GM23338 (cell line): ENCODE data around the gene PPP2R1A. TPM values are rescaled to one million over a fixed set of nuclear protein-coding genes. Genes with fewer than 3 reads are reported as not detected.

Source experiments
- ATAC-seq: fragments of 200-7000 bp; cut with Tn5 transposase; 3 replicates; pipeline ENCODE4 v1.9.1; 2020
- DNase-seq: peaks from one replicate; pipeline ENCODE4 v3.0.0-alpha.2; 2015; ENCODE audit warnings: low spot score
- H2AFZ ChIP-seq: fragments of 200-600 bp; sonication (generic); 2 replicates; pipeline ENCODE4 v1.8.0; 2016; ENCODE audit warnings: antibody characterized with exemption, mild to moderate bottlenecking, moderate library complexity
- H3F3A ChIP-seq: fragments of 200-600 bp; sonication (generic); replicated peaks from 2 replicates; pipeline ENCODE4 v1.8.0; 2017; ENCODE audit warnings: antibody characterized with exemption, mixed run types, low read depth
- H3K27ac ChIP-seq: fragments of 200-600 bp; sonication (generic); 2 replicates; pipeline ENCODE4 v1.6.1; 2016; ENCODE audit warnings: low read depth
- H3K27me3 ChIP-seq: fragments of 200-600 bp; sonication (generic); 2 replicates; pipeline ENCODE4 v1.8.0; 2016; ENCODE audit warnings: mild to moderate bottlenecking, mixed run types, moderate library complexity; ENCODE audit not compliant: insufficient read depth
- H3K36me3 ChIP-seq: fragments of 200-600 bp; sonication (generic); 2 replicates; pipeline ENCODE4 v1.8.0; 2016; ENCODE audit warnings: mild to moderate bottlenecking; ENCODE audit not compliant: insufficient read depth
- H3K4me1 ChIP-seq: fragments of 200-600 bp; sonication (generic); 2 replicates; pipeline ENCODE4 v1.8.0; 2016; ENCODE audit warnings: mild to moderate bottlenecking, moderate library complexity; ENCODE audit not compliant: insufficient read depth
- H3K4me2 ChIP-seq: fragments of 200-600 bp; sonication (generic); 2 replicates; pipeline ENCODE4 v1.7.1; 2017; ENCODE audit warnings: mixed run types
- H3K4me3 ChIP-seq: fragments of 200-600 bp; sonication (generic); 2 replicates; pipeline ENCODE4 v1.6.1; 2016; ENCODE audit warnings: mixed run types
- H3K79me2 ChIP-seq: fragments of 200-600 bp; sonication (generic); replicated peaks from 2 replicates; pipeline ENCODE4 v1.8.0; 2017; ENCODE audit warnings: mild to moderate bottlenecking; ENCODE audit not compliant: insufficient read depth
- H3K9me2 ChIP-seq: fragments of 200-600 bp; sonication (generic); 2 replicates; pipeline ENCODE4 v1.8.0; 2017; ENCODE audit not compliant: insufficient read depth
- H4K20me1 ChIP-seq: fragments of 200-600 bp; sonication (generic); replicated peaks from 2 replicates; pipeline ENCODE4 v1.8.0; 2017; ENCODE audit warnings: mild to moderate bottlenecking; ENCODE audit not compliant: insufficient read depth
- H3K27ac Mint-ChIP-seq: 2 replicates; pipeline ENCODE4 v1.8.0; 2020; ENCODE audit warnings: inconsistent platforms, mild to moderate bottlenecking, moderate library complexity, mixed read lengths
- H3K27me3 Mint-ChIP-seq: 3 replicates; pipeline ENCODE4 v1.8.0; 2022; ENCODE audit warnings: low read depth, mild to moderate bottlenecking, moderate library complexity, mixed read lengths, inconsistent platforms; ENCODE audit not compliant: insufficient read depth, poor library complexity
- H3K36me3 Mint-ChIP-seq: 3 replicates; pipeline ENCODE4 v1.8.0; 2021; ENCODE audit warnings: low read depth, mild to moderate bottlenecking, inconsistent platforms, moderate library complexity, mixed read lengths
- H3K4me1 Mint-ChIP-seq: 3 replicates; pipeline ENCODE4 v1.8.0; 2020; ENCODE audit warnings: mild to moderate bottlenecking, inconsistent platforms, mixed read lengths
- H3K4me3 Mint-ChIP-seq: 3 replicates; pipeline ENCODE4 v1.8.0; 2021; ENCODE audit warnings: moderate library complexity, mild to moderate bottlenecking, inconsistent platforms, mixed read lengths
- H3K9me3 Mint-ChIP-seq: 3 replicates; pipeline ENCODE4 v1.8.0; 2020; ENCODE audit warnings: moderate library complexity, mild to moderate bottlenecking, inconsistent platforms, mixed read lengths
- POLR2AphosphoS5 ChIP-seq: IDR thresholded peaks from 2 replicates; pipeline ENCODE4 v1.6.1; 2016; ENCODE audit warnings: antibody characterized with exemption, low read depth
- STAT1 ChIP-seq: IDR thresholded peaks from one replicate; pipeline ENCODE4 v1.6.1; 2016; ENCODE audit warnings: antibody characterized with exemption; ENCODE audit not compliant: unreplicated experiment
- polyA plus RNA-seq: library from polyadenylated mRNA; unstranded; fragments of >200 nt; fragmentation: Nextera tagmentation; extraction: Ambion mirVana; gene quantifications from 2 replicates; pipeline ENCODE4 v1.2.1, GENCODE V29; 2016
- total RNA-seq: library from RNA; depleted of rRNA; stranded (reverse); fragments of >200 nt; shearing (Covaris generic); gene quantifications from 2 replicates; pipeline ENCODE4 v1.2.3, GENCODE V29; 2014
- TF ChIP-seq, protein P1 (sequence below), 2 experiments: fragments of 200-600 bp in 1 of 2; sonication (generic) in 1 of 2; conservative IDR thresholded peaks; 2 replicates each; pipeline versions ENCODE4 v1.5.1 to v1.6.1; 2016 to 2017; ENCODE audit warnings: antibody characterized with exemption in 2 of 2, low read depth in 2 of 2, mild to moderate bottlenecking in 2 of 2, moderate library complexity in 1 of 2
- TF ChIP-seq, protein P2 (sequence below): IDR thresholded peaks from 2 replicates; pipeline ENCODE4 v1.6.1; 2016; ENCODE audit warnings: antibody characterized with exemption
- TF ChIP-seq, protein P3 (sequence below): IDR thresholded peaks from one replicate; pipeline ENCODE4 v1.6.1; 2018; ENCODE audit warnings: antibody characterized with exemption; ENCODE audit not compliant: unreplicated experiment
- TF ChIP-seq, protein P4 (sequence below): fragments of 250-450 bp; sonication (Bioruptor Pico); IDR thresholded peaks from 2 replicates; pipeline ENCODE4 v1.5.0; 2020; ENCODE audit warnings: mild to moderate bottlenecking, moderate library complexity

The PPP2R1A gene
- total and polyA plus RNA-seq, 2 experiments from 2014 or later, result 212 to 381 TPM

DNA sequence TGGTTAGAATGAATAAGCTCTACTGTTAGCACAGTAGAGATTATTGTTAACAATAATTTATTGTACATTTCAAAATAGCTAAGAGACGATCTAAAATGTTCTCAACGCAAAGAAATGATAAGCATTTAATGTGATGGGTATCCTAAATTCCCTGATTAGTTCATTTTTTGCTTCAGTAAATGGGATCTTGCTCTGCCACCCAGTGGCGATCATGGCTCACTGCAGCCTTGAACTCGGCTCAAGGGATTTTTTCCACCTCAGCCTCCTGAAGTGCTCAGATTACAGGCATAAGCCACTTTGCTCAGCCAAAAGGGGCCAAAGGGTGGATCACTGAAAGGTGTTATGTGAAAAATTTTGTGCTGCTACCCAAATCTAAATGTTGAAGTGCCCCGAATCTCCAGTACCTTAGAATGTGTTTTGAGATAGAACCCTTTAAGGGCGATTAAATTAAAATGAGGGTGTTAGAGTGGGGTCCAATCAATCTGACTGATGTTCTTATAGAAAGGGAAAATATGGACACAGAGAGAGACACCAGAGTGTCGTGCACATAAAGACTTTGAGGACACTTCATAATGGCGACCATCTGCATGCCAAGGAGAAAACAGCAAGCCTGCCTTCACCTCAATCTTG lies 48.0 kb downstream of the PPP2R1A start (continued):
- TF ChIP-seq, protein P1, sequence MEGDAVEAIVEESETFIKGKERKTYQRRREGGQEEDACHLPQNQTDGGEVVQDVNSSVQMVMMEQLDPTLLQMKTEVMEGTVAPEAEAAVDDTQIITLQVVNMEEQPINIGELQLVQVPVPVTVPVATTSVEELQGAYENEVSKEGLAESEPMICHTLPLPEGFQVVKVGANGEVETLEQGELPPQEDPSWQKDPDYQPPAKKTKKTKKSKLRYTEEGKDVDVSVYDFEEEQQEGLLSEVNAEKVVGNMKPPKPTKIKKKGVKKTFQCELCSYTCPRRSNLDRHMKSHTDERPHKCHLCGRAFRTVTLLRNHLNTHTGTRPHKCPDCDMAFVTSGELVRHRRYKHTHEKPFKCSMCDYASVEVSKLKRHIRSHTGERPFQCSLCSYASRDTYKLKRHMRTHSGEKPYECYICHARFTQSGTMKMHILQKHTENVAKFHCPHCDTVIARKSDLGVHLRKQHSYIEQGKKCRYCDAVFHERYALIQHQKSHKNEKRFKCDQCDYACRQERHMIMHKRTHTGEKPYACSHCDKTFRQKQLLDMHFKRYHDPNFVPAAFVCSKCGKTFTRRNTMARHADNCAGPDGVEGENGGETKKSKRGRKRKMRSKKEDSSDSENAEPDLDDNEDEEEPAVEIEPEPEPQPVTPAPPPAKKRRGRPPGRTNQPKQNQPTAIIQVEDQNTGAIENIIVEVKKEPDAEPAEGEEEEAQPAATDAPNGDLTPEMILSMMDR (conservative IDR thresholded peaks at IDR 0.05; ENCODE audit: low read depth in 2 of 2), result peak; percentile 86 to 93
- TF ChIP-seq, protein P2, sequence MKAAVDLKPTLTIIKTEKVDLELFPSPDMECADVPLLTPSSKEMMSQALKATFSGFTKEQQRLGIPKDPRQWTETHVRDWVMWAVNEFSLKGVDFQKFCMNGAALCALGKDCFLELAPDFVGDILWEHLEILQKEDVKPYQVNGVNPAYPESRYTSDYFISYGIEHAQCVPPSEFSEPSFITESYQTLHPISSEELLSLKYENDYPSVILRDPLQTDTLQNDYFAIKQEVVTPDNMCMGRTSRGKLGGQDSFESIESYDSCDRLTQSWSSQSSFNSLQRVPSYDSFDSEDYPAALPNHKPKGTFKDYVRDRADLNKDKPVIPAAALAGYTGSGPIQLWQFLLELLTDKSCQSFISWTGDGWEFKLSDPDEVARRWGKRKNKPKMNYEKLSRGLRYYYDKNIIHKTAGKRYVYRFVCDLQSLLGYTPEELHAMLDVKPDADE, result no peak

DNA sequence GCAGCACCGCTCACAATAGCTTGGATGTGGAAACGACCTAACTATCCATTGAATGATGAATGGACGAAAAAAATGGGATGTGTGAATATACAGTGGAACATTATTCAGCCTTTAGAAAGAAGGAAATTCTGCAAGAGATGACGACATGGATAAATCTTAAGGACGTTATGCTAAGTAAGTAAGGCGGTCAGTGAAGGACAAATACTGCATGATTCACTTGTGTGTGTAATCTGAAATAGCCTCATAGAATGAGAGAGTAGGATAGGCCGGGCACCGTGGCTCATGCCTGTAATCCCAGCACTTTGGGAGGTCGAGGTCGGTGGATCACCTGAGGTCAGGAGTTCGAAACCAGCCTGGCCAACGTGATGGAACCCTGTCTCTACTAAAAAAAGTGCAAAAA lies 54.2 kb downstream of the PPP2R1A start:
- H3K4me3 Mint-ChIP-seq, result no peak overlapping the region
- Histone ChIP-seq H3K36me3 (no peaks in the 10 kb centered on the region), H3K79me2 (no peaks in the 10 kb centered on the region), H3K27me3 (no peaks in the 10 kb centered on the region), H3K4me2 (no peak overlapping the region), H2AFZ (no peak overlapping the region), H3K4me1 (no peaks in the 10 kb centered on the region), H3K4me3 (no peak overlapping the region), H4K20me1 (no peaks in the 10 kb centered on the region), H3K9me2 (no peaks in the 10 kb centered on the region), H3F3A (no peaks in the 10 kb centered on the region), H3K27ac (no peak overlapping the region)
- peaks cover 5% of the 10 kb centered on the region for H3K9me3 Mint-ChIP-seq
- ATAC-seq, result no peak
- H3K27me3 Mint-ChIP-seq, result no peaks in the 10 kb centered on the region
- TF ChIP-seq STAT1 (no peak), POLR2AphosphoS5 (no peak)
- TF ChIP-seq, protein P2, result no peak
- TF ChIP-seq, protein P3, sequence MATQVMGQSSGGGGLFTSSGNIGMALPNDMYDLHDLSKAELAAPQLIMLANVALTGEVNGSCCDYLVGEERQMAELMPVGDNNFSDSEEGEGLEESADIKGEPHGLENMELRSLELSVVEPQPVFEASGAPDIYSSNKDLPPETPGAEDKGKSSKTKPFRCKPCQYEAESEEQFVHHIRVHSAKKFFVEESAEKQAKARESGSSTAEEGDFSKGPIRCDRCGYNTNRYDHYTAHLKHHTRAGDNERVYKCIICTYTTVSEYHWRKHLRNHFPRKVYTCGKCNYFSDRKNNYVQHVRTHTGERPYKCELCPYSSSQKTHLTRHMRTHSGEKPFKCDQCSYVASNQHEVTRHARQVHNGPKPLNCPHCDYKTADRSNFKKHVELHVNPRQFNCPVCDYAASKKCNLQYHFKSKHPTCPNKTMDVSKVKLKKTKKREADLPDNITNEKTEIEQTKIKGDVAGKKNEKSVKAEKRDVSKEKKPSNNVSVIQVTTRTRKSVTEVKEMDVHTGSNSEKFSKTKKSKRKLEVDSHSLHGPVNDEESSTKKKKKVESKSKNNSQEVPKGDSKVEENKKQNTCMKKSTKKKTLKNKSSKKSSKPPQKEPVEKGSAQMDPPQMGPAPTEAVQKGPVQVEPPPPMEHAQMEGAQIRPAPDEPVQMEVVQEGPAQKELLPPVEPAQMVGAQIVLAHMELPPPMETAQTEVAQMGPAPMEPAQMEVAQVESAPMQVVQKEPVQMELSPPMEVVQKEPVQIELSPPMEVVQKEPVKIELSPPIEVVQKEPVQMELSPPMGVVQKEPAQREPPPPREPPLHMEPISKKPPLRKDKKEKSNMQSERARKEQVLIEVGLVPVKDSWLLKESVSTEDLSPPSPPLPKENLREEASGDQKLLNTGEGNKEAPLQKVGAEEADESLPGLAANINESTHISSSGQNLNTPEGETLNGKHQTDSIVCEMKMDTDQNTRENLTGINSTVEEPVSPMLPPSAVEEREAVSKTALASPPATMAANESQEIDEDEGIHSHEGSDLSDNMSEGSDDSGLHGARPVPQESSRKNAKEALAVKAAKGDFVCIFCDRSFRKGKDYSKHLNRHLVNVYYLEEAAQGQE, result no peak
- TF ChIP-seq, protein P4, sequence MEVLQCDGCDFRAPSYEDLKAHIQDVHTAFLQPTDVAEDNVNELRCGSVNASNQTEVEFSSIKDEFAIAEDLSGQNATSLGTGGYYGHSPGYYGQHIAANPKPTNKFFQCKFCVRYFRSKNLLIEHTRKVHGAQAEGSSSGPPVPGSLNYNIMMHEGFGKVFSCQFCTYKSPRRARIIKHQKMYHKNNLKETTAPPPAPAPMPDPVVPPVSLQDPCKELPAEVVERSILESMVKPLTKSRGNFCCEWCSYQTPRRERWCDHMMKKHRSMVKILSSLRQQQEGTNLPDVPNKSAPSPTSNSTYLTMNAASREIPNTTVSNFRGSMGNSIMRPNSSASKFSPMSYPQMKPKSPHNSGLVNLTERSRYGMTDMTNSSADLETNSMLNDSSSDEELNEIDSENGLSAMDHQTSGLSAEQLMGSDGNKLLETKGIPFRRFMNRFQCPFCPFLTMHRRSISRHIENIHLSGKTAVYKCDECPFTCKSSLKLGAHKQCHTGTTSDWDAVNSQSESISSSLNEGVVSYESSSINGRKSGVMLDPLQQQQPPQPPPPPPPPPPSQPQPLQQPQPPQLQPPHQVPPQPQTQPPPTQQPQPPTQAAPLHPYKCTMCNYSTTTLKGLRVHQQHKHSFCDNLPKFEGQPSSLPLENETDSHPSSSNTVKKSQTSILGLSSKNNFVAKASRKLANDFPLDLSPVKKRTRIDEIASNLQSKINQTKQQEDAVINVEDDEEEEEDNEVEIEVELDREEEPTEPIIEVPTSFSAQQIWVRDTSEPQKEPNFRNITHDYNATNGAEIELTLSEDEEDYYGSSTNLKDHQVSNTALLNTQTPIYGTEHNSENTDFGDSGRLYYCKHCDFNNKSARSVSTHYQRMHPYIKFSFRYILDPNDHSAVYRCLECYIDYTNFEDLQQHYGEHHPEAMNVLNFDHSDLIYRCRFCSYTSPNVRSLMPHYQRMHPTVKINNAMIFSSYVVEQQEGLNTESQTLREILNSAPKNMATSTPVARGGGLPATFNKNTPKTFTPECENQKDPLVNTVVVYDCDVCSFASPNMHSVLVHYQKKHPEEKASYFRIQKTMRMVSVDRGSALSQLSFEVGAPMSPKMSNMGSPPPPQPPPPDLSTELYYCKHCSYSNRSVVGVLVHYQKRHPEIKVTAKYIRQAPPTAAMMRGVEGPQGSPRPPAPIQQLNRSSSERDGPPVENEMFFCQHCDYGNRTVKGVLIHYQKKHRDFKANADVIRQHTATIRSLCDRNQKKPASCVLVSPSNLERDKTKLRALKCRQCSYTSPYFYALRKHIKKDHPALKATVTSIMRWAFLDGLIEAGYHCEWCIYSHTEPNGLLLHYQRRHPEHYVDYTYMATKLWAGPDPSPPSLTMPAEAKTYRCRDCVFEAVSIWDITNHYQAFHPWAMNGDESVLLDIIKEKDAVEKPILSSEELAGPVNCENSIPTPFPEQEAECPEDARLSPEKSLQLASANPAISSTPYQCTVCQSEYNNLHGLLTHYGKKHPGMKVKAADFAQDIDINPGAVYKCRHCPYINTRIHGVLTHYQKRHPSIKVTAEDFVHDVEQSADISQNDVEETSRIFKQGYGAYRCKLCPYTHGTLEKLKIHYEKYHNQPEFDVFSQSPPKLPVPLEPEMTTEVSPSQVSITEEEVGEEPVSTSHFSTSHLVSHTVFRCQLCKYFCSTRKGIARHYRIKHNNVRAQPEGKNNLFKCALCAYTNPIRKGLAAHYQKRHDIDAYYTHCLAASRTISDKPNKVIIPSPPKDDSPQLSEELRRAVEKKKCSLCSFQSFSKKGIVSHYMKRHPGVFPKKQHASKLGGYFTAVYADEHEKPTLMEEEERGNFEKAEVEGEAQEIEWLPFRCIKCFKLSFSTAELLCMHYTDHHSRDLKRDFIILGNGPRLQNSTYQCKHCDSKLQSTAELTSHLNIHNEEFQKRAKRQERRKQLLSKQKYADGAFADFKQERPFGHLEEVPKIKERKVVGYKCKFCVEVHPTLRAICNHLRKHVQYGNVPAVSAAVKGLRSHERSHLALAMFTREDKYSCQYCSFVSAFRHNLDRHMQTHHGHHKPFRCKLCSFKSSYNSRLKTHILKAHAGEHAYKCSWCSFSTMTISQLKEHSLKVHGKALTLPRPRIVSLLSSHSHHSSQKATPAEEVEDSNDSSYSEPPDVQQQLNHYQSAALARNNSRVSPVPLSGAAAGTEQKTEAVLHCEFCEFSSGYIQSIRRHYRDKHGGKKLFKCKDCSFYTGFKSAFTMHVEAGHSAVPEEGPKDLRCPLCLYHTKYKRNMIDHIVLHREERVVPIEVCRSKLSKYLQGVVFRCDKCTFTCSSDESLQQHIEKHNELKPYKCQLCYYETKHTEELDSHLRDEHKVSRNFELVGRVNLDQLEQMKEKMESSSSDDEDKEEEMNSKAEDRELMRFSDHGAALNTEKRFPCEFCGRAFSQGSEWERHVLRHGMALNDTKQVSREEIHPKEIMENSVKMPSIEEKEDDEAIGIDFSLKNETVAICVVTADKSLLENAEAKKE, result no peak
- no peaks in the 10 kb centered on the region for H3K4me1 Mint-ChIP-seq
- H3K27ac Mint-ChIP-seq, result no peak overlapping the region
- DNase-seq, result no peak
- H3K36me3 Mint-ChIP-seq, result no peaks in the 10 kb centered on the region; the same call in 1 of the 3 replicates
